Suprapubic skin (tissue), 4 donors: ENCODE measurements around the gene ZRANB1.

Experiments
- POLR2A ChIP-seq, 2 donors: fragments of 450-650 bp; IDR thresholded peaks; one replicate each; pipeline ENCODE4 v1.6.1; 2017; ENCODE audit warnings: antibody characterized with exemption in 2 of 2, mild to moderate bottlenecking in 2 of 2, moderate library complexity in 2 of 2
- POLR2AphosphoS5 ChIP-seq, 3 donors: sonication (generic); formaldehyde crosslinking; IDR thresholded peaks; one replicate each; pipeline ENCODE4 v1.6.1; 2017; ENCODE audit warnings: antibody characterized with exemption in 3 of 3

GRCh38 chr10:125020386-125020785 is 78.5 kb downstream of the ZRANB1 start:
- TF ChIP-seq POLR2A (IDR thresholded peaks at IDR 0.05) = no peak
- TF ChIP-seq POLR2AphosphoS5 (IDR thresholded peaks at IDR 0.05) = no peak
